Right atrium auricular region (tissue), 2 donors: ENCODE measurements around the gene RFC1. TPM values are rescaled to one million over a fixed set of nuclear protein-coding genes. Genes with fewer than 3 reads are reported as not detected.
"Not testable (repeated sequence)": the region's sequence is repeated elsewhere in the genome, so short reads cannot be mapped to it uniquely, and the experiment has no call there.

Experiments
- DNase-seq: peaks from one replicate; pipeline ENCODE4 v3.0.0-alpha.2; 2019; ENCODE audit warnings: low spot score
- H3K27ac ChIP-seq, 2 donors: fragments of 200-600 bp; sonication (generic); 1 replicate in 1 of 2; 2 replicates in 1 of 2; pipeline ENCODE4 v1.5.1; 2016 to 2019
- H3K27me3 ChIP-seq, 2 donors: fragments of 200-600 bp; sonication (generic); one replicate each; pipeline versions ENCODE4 v1.5.1 to v1.6.0; 2017 to 2019
- H3K36me3 ChIP-seq: fragments of 200-600 bp; sonication (generic); one replicate; pipeline ENCODE4 v1.5.1; 2016
- H3K4me1 ChIP-seq, 2 donors: fragments of 200-600 bp; sonication (generic); one replicate each; pipeline versions ENCODE4 v1.5.1 to v1.6.0; 2017 to 2019
- H3K4me3 ChIP-seq, 2 donors: fragments of 200-600 bp; sonication (generic); 1 replicate in 1 of 2; 2 replicates in 1 of 2; pipeline ENCODE4 v1.5.1; 2017 to 2019; ENCODE audit warnings: mild to moderate bottlenecking in 1 of 2, moderate library complexity in 1 of 2
- H3K9me3 ChIP-seq, 2 donors: fragments of 200-600 bp; sonication (generic); one replicate each; pipeline ENCODE4 v1.5.1; 2019
- total RNA-seq, 2 donors: library from RNA; depleted of rRNA; stranded (reverse); fragments of >200 nt; gene quantifications; one replicate each; pipeline ENCODE4 v1.1.0, GENCODE V29; 2016
- TF ChIP-seq, protein P1 (sequence below), 2 donors: fragments of 200-600 bp; sonication (generic); IDR thresholded peaks; one replicate each; pipeline ENCODE4 v1.5.1; 2019; ENCODE audit warnings: antibody characterized with exemption in 2 of 2

The RFC1 gene
- total RNA-seq, 2 donors from 2014 or later: 16.4 to 30.4 TPM

DNA sequence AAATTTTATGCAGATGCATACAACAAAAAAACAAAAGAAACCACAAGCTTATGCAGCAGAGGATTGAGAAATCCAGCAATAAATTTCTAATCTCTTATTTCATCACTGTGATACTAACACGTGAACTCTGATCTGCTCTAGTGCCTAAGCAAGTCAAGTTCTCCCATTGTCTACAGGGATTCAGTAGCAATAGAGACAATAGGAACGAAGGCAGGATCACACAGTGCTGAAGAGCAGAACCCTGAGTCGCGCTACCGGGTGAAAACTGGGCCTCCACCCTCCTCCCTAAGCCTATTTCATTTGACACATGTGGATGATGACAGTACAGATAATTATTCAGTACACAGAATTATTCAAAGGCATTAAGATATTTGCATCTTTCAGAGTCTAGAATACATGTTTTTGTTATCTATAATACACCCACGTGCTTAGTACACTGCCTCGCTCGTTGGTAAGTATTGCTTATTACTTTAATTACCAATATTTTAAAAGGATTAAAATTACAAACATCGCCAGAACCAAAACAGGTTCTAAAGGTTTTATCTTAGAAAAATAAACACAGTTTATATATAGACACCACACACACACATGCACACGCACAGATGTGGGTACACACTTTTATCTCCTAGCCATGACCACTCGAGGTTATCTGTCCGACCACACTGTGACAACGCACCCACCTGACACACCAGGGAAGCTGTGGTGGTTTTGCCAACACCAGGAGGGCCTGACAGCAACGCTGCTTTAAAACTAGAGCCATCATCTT lies 60.1 kb downstream of the RFC1 start:
- no peaks in the 10 kb centered on the region for H3K9me3 ChIP-seq
- TF ChIP-seq, protein P1, sequence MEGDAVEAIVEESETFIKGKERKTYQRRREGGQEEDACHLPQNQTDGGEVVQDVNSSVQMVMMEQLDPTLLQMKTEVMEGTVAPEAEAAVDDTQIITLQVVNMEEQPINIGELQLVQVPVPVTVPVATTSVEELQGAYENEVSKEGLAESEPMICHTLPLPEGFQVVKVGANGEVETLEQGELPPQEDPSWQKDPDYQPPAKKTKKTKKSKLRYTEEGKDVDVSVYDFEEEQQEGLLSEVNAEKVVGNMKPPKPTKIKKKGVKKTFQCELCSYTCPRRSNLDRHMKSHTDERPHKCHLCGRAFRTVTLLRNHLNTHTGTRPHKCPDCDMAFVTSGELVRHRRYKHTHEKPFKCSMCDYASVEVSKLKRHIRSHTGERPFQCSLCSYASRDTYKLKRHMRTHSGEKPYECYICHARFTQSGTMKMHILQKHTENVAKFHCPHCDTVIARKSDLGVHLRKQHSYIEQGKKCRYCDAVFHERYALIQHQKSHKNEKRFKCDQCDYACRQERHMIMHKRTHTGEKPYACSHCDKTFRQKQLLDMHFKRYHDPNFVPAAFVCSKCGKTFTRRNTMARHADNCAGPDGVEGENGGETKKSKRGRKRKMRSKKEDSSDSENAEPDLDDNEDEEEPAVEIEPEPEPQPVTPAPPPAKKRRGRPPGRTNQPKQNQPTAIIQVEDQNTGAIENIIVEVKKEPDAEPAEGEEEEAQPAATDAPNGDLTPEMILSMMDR (IDR thresholded peaks at IDR 0.05): no peak
- H3K27me3 ChIP-seq: no peaks in the 10 kb centered on the region
- H3K4me1 ChIP-seq: peaks cover 0 to 27% of the 10 kb centered on the region in 2 donors
- peak overlapping the region; percentile 59 to 81 for H3K27ac ChIP-seq
- H3K4me3 ChIP-seq: no peak overlapping the region
- DNase-seq: no peak
- H3K36me3 ChIP-seq: peaks cover 30% of the 10 kb centered on the region

DNA sequence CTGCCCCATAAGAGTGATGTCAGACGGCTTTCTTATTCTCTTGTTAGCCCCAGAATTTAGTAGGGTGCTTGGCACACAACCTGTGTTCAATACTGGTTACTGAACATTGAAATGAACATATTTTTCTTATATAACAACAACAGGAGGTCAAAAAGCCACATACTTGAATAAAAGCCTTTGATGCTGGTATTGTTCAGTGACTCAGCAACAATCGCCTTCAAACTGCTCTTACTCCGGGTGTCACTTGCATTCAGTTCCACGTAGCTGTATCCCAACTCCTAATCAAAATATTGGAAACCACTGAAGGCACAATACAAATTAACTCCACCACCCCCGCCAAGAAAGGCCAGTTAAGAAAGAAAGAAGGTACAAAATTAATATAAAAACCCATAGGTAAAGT lies 61.5 kb downstream of the RFC1 start:
- no peaks in the 10 kb centered on the region for H3K27me3 ChIP-seq
- no peak overlapping the region for H3K27ac ChIP-seq
- DNase-seq: no peak
- TF ChIP-seq, protein P1 (IDR thresholded peaks at IDR 0.05): no peak
- H3K4me3 ChIP-seq: no peak overlapping the region
- H3K36me3 ChIP-seq: peaks cover 45% of the 10 kb centered on the region
- H3K9me3 ChIP-seq: no peaks in the 10 kb centered on the region
- peaks cover 0 to 27% of the 10 kb centered on the region in 2 donors for H3K4me1 ChIP-seq

DNA sequence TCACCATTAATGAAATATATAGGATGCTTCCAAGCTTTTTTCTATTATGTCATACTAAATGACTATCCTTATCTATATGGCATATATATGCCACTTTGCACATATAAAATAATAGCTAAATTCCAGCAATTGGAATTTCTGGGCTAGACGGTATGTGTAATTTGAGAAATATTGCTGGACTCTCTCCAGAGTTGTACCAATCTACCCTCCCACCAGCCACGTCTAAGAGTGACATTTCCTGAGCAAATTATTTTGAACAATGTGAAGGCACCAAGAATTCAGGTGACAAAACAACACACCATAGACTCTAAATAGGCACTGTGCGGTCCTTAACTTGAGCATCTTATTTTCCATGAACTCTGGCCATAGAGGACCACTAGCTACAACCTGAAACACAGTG lies 62.3 kb downstream of the RFC1 start:
- no peak for DNase-seq
- TF ChIP-seq, protein P1 (IDR thresholded peaks at IDR 0.05): no peak
- Histone ChIP-seq H3K4me3 (no peak overlapping the region), H3K27me3 (no peaks in the 10 kb centered on the region), H3K4me1 (peaks cover 0 to 22% of the 10 kb centered on the region in 2 donors), H3K36me3 (peaks cover 52% of the 10 kb centered on the region), H3K9me3 (no peaks in the 10 kb centered on the region), H3K27ac (no peak overlapping the region)

DNA sequence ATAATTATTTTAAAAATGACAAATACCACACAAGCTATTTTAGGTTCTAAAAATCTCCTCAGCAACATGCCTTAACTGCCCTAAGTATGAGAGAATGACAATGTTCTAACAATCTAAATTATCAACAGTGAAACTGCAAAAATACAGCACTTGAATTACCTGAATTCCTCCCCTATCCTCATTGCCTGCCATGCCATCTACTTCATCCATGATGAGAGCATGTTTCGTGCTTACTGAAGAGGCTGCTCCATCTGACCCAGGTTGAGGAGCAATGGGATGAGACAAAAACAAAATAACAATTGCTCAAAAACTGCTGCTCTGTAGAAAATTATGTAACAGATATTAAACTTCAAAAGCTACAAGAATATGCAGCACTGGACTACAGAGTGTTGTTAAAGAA lies 63.3 kb downstream of the RFC1 start:
- H3K27me3 ChIP-seq: no peaks in the 10 kb centered on the region
- peaks cover 0 to 13% of the 10 kb centered on the region in 2 donors for H3K4me1 ChIP-seq
- no peak overlapping the region for H3K27ac ChIP-seq
- H3K9me3 ChIP-seq: no peaks in the 10 kb centered on the region
- TF ChIP-seq, protein P1 (IDR thresholded peaks at IDR 0.05): no peak
- H3K36me3 ChIP-seq: peaks cover 59% of the 10 kb centered on the region
- no peak for DNase-seq
- H3K4me3 ChIP-seq: no peak overlapping the region

DNA sequence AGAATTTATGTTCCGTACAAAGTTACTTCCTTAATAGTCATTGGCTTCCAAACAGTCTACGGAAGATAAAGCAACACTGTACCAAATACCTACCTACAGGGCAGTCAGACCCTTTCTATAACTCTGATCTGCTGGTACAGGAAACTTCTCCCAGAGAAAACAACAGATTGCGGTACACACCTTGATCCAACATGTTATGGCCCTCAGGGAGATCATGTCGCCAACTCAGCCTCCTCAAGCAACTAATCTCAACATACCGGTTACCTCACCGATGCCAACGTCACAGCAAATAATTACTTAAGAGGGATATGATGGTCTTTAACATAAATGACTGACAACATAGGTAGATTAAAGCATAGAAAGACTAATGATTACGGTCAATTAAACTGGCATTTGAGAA lies 70.4 kb downstream of the RFC1 start:
- H3K9me3 ChIP-seq: no peaks in the 10 kb centered on the region

DNA sequence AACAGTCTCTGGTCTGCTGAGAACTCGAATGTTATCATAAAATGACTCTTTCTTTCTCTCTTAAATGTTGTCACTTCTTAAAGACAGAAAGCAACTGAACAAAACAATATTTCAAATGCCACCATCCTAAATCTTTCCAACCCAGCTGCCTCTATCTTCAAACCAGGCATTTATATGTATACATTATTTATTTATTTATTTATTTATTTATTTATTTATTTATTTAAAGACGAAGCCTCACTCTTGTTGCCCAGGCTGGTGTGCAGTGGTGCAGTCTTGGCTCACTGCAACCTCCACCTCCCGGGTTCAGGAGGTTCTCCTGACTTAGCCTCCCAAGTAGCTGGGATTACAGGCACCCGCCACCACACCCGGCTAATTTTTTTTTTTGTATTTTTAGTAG lies 73.7 kb downstream of the RFC1 start:
- DNase-seq, H3K4me3 ChIP-seq, H3K27ac ChIP-seq, H3K27me3 ChIP-seq, H3K9me3 ChIP-seq, H3K4me1 ChIP-seq: not testable (repeated sequence)
- H3K36me3 ChIP-seq: peaks cover 49% of the 10 kb centered on the region

More for the DNA sequence above, 70.4 kb downstream of the RFC1 start:
- Histone ChIP-seq H3K27me3 (no peaks in the 10 kb centered on the region), H3K4me1 (no peaks in the 10 kb centered on the region), H3K36me3 (peaks cover 46% of the 10 kb centered on the region), H3K4me3 (no peak overlapping the region), H3K27ac (no peak overlapping the region)
- no peak for DNase-seq
- TF ChIP-seq, protein P1 (IDR thresholded peaks at IDR 0.05): no peak
